ENCODE results near the gene CATSPER1.

Gene CATSPER1

DNA sequence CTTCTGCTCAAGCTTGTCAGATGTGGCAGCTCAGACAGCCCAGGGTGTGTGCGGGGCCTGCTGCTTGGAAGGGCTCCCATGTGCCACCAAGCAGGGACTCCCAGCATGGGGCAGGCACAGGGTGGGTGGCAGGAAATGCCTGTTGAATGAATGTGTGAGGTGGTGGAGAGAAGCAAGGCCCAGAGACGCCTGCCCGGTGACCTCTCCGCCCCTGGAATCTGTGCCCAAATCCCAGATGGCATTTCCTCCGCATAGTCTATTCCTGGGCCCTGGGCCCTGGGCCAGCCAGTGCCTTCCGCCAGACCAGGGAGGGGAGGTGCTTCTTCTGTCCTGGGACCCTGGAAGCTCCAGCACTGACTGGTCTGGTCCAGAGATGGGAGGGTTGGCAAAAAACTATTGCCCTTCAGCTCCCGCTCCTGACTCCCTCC, 10.8 kb downstream of the CATSPER1 start:
- Mint-ChIP-seq H3K4me1 (peaks cover under 1% of the 10 kb centered on the region), H3K36me3 (ENCODE audit: low read depth) (no peaks in the 10 kb centered on the region), H3K4me3 (no peak overlapping the region), H3K9me3 (no peaks in the 10 kb centered on the region), H3K27ac (no peak overlapping the region), H3K27me3 (ENCODE audit: low read depth, poor library complexity) (peaks cover 30% of the 10 kb centered on the region)
- DNase-seq = no peak
- no peak for TF ChIP-seq CTCF (IDR thresholded peaks at IDR 0.05)

DNA sequence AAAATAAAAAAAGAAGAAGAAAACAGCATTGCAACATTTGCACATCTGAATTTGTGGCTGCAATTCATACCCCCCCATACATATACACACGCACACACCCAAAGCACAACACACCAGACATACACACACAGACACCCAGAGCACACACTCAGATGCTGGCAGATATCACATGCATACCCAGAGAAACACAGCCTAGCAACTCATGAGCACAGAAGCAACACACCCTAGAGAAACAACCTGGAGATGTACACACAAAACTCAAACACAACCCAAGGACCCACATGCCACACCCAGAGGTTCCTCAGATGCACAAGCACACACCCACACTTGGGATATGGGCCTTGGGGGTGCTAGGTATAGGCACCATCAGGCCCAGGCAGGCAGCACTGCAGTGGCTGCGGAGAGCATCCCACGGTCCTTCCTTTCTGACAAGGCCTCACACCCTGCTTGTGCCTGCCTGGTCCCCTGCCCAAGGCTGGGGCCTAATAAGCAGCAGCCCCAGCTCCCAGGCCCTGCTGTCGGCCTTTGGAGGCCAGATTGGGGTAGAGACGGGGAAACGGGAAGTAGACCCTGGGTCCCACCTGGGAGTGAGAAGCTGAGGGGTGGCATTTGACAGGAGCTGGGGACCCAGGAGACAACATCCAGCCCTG, 11.3 kb downstream of the CATSPER1 start:
- Mint-ChIP-seq H3K36me3 (ENCODE audit: low read depth) (no peaks in the 10 kb centered on the region), H3K4me1 (peaks cover 5% of the 10 kb centered on the region), H3K9me3 (no peaks in the 10 kb centered on the region), H3K4me3 (no peak overlapping the region), H3K27ac (no peak overlapping the region), H3K27me3 (ENCODE audit: low read depth, poor library complexity) (peaks cover 35% of the 10 kb centered on the region)
- no peak for DNase-seq
- no peak for TF ChIP-seq CTCF (IDR thresholded peaks at IDR 0.05)

- peaks cover 37% of the 10 kb centered on the region for H3K27me3 Mint-ChIP-seq (ENCODE audit: low read depth, poor library complexity)
- no peaks in the 10 kb centered on the region for H3K9me3 Mint-ChIP-seq
- no peak for DNase-seq
- no peak for TF ChIP-seq CTCF (IDR thresholded peaks at IDR 0.05)
- no peak overlapping the region for H3K4me3 Mint-ChIP-seq
- H3K27ac Mint-ChIP-seq = no peak overlapping the region
- H3K36me3 Mint-ChIP-seq (ENCODE audit: low read depth) = no peaks in the 10 kb centered on the region
- peaks cover 9% of the 10 kb centered on the region for H3K4me1 Mint-ChIP-seq
Observed at GRCh38 chr11:66013762-66014100, 12.5 kb downstream of the CATSPER1 start.

GRCh38 chr11:66012946-66013761, 13.1 kb downstream of the CATSPER1 start:
- TF ChIP-seq CTCF (IDR thresholded peaks at IDR 0.05) = no peak
- peaks cover 14% of the 10 kb centered on the region for H3K4me1 Mint-ChIP-seq

GRCh38 chr11:66012371-66012945, 13.8 kb downstream of the CATSPER1 start:
- H3K36me3 Mint-ChIP-seq (ENCODE audit: low read depth) = no peaks in the 10 kb centered on the region
- peaks cover 18% of the 10 kb centered on the region for H3K4me1 Mint-ChIP-seq
- H3K4me3 Mint-ChIP-seq = no peak overlapping the region
- no peak for DNase-seq
- peaks cover 35% of the 10 kb centered on the region for H3K27me3 Mint-ChIP-seq (ENCODE audit: low read depth, poor library complexity)
- no peaks in the 10 kb centered on the region for H3K9me3 Mint-ChIP-seq
- no peak for TF ChIP-seq CTCF (IDR thresholded peaks at IDR 0.05)
- H3K27ac Mint-ChIP-seq = no peak overlapping the region

More at GRCh38 chr11:66012946-66013761, 13.1 kb downstream of the CATSPER1 start:
- Mint-ChIP-seq H3K9me3 (no peaks in the 10 kb centered on the region), H3K4me3 (no peak overlapping the region), H3K27ac (no peak overlapping the region), H3K36me3 (ENCODE audit: low read depth) (no peaks in the 10 kb centered on the region), H3K27me3 (ENCODE audit: low read depth, poor library complexity) (peaks cover 37% of the 10 kb centered on the region)
- DNase-seq = no peak
